AG08396 (cell line): ENCODE measurements around the gene SPEN.
A peak's percentile ranks its signal among the peaks of the same experiment; 100 is the strongest.
"Not testable (repeated sequence)": the region's sequence is repeated elsewhere in the genome, so short reads cannot be mapped to it uniquely, and the experiment has no call there.

Experiments
- DNase-seq: peaks from one replicate; pipeline ENCODE4 v3.0.0; 2012; ENCODE audit warnings: low spot score, mixed read lengths

The SPEN gene, protein sequence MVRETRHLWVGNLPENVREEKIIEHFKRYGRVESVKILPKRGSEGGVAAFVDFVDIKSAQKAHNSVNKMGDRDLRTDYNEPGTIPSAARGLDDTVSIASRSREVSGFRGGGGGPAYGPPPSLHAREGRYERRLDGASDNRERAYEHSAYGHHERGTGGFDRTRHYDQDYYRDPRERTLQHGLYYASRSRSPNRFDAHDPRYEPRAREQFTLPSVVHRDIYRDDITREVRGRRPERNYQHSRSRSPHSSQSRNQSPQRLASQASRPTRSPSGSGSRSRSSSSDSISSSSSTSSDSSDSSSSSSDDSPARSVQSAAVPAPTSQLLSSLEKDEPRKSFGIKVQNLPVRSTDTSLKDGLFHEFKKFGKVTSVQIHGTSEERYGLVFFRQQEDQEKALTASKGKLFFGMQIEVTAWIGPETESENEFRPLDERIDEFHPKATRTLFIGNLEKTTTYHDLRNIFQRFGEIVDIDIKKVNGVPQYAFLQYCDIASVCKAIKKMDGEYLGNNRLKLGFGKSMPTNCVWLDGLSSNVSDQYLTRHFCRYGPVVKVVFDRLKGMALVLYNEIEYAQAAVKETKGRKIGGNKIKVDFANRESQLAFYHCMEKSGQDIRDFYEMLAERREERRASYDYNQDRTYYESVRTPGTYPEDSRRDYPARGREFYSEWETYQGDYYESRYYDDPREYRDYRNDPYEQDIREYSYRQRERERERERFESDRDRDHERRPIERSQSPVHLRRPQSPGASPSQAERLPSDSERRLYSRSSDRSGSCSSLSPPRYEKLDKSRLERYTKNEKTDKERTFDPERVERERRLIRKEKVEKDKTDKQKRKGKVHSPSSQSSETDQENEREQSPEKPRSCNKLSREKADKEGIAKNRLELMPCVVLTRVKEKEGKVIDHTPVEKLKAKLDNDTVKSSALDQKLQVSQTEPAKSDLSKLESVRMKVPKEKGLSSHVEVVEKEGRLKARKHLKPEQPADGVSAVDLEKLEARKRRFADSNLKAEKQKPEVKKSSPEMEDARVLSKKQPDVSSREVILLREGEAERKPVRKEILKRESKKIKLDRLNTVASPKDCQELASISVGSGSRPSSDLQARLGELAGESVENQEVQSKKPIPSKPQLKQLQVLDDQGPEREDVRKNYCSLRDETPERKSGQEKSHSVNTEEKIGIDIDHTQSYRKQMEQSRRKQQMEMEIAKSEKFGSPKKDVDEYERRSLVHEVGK (N-terminal part only)

DNA sequence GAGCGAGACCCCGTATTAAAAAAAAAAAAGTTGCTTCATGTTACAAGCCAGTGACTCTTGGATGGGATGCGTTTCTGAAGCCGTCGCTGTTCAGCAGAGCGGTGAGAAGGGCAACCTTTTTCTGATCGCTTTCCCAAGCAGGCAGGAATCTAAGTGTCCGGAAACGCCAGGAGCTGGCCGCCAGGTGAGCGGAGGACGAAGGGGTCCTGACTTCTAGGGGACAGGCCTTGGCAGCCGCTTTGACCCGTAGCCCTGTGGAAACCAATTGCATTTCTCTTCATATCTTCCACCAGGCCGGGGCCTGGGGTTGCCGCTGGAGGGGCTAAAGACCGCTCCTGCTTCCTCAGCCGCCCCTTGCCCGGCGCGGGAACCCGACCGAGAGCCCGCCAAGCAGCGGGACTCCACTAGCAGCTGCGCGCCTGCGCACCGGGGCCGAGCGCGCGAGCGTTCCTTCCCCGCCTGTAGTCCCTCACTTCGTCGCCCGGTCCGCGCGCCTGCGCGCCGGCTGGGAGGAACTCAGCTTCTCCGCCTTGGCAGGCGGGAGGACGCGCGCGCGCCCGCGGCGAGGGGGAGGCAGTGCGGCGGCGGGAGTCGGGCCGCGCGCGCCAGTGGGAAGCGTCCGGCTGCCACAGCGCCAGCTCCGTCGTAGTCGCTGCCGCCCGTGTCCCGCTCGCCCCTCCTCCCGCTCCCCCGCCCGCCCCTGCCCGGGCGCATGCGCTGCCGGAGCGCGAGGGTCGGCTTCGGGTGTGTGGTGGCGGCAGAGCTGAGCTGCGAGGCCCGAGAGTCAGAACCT lies at the start of gene SPEN:
TSS of gene SPEN (plus strand) at position 608 of the 793 bp plus-strand sequence. CDS start 361 bp downstream, outside the sequence.
- DNase-seq, result peak; percentile 98

DNA sequence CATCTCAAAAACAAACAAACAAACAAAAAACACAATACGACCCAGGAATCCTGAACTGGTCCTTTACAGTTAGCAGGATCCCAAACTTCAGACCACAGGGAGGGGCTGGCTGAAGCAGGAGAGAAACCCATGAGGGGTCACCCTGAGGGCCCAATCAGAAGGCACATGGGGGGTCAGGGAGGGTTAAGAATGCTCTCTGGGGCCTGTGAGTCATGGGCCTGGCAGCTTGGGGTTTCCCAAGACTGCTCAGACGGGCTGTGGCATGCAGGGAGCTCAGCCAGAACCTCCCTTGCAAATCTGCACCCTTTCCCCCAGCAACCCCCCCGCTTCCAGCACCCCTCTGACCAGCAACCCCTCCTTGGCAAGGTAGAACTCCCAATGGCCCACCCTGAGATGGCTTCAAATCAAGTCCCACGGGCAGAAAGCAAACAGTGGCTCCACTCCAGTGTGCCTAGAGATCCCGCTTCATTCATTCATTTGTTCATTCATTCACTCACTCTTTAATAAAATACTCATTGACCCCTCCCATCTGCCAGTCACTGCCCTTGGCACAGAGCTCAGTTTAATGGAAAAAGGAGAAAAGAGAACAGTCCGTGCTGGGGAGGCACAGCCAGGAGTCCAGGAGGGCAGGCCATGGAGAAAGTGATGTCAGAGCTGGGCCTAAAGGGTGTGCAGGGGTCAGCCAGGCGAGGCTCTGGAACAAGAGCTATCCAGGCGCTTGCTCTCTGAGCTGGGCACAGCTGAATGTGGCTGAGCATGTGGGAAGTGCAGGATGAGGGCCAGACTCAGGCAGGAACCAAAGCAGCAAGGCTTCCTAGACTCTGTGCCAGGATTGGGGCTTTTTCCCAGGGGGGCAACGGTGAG lies 48.3 kb upstream of the SPEN start:
- DNase-seq, result peak; percentile 94

DNA sequence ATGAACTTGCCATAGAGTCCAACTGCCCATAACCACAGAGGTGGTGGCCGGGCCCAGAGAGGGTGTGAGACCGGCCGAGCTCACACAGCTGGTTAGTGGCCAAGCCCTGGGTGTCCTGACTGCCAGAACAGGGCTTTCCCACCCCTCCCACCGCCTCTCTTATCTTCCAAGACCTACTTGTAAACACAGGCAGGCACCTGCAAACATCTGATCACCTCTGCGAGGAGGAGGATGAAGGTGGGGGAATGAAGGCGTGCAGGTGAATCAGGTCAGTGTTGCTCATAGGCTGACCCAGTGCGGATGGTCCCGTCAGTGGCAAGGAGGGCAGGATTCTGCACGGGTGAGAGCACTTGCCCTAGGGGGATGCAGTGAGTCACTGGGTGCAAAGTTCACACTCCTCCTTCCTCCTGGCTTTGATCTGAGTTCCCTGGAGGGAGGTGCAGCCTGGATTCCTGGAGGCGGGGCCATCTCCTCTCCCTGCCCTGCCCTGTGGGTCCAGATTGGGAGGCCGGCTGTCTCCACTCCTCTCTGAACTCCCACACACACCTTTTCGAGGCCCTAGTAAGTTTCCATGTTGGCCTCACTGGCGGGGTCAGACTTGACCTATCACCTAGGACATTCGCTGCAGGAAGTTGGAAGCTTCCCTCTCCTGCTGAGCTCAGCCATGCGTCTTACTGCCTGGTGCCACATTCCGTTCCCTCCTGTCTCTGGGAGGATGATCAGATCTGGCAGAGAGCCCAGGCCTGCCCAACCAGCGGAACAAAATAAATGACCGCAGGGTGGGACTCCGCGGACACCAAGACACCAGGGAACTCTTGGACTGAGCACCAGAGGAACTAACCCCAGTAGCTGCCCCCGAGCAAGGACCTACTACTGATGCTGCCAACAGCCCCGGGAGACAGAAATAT lies 47.3 kb upstream of the SPEN start:
- no peak for DNase-seq

DNA sequence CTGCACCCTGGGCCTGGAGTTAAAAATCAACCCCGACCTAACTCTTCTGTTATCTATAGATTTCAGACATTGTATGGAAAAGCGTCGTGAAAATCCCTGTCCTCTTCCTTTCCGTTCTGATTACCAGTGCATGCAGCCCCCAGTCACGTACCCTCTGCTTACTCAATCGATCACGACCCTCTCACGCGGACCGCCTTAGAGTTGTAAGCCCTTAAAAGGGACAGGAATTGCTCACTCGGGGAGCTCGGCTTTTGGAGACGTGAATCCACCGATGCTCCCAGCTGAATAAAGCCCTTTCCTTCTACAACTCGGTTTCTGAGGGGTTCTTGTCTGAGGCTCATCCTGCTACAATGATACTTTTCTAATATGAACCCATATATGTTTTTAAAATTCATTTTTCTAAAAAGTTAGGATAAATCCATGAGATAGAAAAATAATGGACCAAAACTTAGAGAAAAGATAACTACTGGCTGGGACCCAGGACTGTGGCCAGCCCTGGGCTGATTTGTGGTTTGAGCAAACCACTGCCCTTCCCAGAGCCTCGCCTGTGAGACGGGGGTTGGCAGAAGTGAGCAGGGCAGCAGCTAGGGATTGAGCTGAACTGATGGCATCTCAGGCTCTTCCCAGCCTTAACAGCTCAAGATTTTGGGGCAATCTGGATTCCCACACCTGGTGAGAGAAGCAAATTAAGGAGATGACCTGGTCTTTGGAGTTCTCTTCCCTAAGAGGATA lies 45.1 kb upstream of the SPEN start:
- DNase-seq, result no peak

DNA sequence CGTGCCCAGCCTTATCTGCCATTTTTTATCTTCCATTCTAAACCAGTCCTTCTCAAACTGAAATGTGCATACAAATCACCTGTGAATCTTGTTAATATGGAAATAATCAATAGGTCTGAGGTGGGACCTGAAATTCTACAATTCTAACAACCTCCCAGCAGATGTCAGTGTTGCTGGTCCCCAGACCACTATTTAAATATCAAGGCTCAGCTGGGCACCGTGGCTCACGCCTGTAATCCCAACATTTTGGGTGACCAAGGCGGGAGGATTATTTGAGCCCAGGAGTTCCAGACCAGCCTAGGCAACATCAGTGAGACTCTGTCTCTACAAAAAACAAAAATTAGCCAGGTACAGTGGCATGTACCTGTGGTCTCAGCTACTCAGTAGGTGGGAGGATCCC lies 44.1 kb upstream of the SPEN start:
- no peak for DNase-seq

DNA sequence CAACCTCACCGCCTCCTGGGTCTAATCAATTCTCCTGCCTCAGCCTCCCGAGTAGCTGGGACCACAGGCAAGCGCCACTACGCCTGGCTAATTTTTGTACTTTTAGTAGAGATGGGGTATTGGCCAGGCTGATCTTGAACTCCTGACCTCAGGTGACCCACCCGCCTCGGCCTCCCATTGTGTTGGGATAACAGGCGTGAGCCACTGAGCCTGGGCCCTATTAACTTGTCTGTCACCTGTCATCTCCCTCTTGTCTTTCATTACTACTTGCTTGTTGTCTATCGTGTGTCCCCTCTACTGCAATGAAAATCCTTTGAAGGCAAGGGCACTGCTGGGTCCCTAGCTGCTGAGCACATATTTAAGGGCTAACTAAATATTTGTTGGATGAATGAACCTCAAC lies 43.4 kb upstream of the SPEN start:
- no peak for DNase-seq

DNA sequence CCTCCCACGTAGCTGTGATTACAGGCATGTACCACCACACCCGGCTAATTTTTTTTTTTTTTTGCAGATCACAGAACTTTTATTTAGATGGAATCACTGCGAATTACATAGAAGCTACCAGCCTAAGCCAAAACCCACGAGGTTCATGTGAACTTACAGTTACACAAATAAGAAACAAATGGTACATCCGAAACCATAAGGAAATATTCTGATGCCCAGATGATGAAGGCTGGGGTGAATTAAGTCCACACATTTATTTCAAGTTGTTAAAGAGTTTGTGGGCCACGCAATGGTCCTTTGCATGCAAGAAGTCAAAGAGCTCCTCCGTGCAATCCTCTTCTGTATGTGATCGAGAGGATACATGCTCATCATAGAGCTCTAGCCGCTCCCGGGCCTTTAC lies 40.4 kb upstream of the SPEN start:
- DNase-seq, result no peak

DNA sequence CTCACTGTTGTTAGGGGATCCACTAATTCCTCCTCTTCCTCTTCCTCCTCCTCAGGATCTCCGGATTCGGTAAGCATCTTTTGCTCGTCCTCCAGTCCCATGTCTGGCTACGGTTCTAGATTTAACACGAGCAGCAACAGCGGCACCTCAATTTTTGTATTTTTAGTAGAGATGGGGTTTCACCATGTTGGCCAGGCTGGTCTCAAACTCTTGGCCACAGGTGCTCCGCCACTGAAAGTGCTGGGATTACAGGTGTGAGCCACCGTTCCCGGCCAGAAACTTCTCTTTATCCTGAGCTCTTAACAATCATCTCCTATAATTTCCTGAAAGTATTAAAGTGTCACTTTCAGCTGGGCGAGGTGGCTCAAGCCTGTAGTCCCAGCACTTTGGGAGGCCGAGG lies 40.0 kb upstream of the SPEN start, which contains the start of gene UQCRHL:
TSS of gene UQCRHL (minus strand) at position 101 of the 400 bp plus-strand sequence. CDS start at position 101, 0 bp downstream.
- not testable (repeated sequence) for DNase-seq

DNA sequence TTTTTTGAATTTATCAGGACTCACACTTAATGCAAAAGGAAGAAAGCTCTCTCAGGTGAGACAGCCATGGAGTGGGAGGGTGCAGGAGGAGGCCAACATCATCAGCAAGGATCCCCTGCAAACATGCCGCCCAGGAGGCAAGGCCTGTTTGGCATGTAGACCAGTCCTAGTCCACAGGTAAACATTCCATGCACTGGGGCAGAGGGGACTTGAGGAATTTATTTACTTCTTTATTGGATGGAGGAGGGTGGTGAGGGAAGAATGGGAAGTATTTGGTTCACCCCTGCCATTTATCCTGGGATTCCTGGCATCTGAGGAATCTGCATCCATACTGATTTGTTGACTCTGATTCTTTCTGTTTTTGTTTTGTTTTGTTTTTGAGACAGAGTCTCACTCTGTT lies 38.6 kb upstream of the SPEN start:
- no peak for DNase-seq

DNA sequence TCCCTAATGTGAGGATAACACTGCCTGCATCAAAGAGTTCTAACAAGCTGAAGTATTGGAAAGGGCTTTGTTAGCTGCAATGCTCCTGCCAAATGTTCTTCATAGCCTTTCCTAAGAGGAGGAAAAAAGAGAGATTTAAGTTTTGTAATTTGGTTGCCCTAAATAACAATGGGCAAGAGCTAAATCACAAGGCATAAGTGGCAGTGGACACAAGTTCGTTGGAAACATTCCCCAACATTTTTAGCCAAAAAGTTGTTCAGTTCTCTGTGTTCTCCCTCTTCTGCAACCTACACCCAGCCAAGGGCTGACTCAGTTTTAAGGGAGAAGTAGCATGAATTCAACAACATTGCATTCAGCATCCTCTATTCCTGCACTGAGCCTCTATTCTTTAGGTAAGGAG lies 37.4 kb upstream of the SPEN start:
- DNase-seq, result no peak

DNA sequence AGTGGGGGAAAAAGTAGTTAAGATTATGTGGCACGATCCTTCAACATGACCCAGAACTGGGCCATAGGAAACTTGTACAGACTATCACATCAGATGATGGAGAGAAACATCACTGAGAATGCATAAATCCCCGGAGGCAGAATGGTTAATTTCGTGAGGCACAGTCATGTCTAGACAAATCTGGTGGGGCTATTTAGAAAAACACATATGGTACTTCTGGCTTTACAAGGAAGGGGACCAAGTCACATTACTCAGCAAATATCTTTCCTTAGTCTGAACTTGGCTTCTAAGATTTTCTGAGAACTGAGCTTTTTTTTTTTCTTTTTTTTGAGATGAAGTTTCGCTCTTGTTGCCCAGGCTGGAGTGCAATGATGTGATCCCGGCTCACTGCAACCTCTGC lies 30.8 kb upstream of the SPEN start:
- DNase-seq, result no peak

DNA sequence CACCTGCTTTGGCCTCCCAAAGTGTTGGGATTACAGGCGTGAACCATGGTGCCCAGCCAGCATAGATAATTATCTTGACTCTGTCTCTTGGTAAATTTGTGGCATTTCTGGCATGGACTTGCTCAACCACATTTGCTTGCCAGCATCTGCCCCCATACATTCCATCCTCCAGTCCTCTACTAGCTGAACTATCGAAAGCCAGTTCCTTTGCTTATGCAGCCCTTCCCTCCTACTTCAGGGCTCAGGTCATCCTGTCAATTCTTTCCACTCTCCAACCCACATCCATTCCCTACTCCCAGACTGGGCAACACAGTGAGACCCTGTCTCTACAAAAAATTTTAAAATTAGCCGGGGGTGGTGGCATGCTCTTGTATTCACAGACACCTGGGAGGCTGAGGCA lies 27.0 kb upstream of the SPEN start:
- no peak for DNase-seq

DNA sequence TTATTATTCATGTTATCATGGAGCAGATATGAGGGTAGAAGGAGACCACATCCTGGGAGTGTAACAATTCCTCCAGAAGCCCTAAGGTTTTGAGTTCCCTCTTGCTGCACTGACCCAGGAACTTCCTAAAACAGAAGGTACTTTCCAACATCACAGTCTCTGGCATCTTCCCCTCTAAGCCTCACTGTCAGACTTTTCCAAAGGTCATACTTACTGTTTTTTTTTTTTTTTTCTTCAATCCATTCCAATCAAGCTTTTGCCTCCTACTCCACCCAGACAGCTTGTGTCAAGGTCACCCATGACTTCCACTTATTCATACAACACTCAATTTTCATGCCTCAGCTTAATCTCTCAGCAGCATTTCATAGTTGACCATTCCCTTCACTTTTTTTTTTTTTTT lies 21.7 kb upstream of the SPEN start:
- DNase-seq, result no peak

DNA sequence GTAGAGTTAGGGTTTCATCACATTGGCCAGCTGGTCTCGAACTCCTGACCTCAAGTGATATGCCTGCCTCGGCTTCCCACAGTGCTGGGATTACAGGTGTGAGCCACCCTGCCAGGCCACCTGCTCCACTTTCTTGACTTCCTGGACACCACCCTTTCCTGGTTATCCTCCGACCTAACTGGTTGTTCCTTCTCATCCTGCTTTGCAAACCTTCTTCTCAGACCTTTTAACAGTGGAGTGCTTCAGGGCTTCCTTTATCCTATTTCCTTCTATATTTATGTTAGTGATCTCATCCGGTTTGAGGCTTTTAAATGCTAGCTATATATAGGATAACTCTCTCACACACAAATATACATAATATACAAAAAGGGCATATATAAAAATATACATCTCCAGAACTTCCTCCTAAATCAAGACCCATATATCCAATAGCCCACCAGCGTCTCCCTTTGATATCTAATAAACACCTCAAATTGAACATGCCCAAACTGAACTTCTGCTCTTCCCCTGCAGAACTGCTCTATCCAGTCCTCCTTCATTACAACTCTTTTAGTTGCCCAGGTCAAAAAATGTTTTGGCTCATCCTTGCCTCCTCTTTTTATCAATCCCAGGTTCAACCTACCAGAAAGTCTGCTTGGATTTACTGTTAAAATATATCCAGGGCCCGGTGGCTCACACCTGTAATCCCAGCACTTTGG lies 20.5 kb upstream of the SPEN start:
- DNase-seq, result no peak

DNA sequence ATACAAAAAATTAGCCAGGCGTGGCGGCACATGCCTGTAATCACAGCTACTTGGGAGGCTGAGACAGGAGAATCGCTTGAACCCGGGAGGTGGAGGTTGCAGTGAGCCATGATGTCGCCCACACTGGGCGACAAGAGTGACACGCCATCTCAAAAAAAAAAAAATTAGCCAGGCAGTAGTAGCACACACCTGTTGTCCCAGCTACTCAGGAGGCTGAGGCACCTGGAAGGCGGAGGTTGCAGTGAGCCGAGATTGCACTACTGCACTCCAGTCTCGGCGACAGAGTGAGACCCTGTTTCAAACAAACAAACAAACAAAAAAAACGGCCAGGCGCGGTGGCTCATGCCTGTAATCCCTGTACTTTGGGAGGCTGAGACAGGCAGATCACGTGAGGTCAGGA lies 19.9 kb upstream of the SPEN start:
- DNase-seq, result not testable (repeated sequence)

DNA sequence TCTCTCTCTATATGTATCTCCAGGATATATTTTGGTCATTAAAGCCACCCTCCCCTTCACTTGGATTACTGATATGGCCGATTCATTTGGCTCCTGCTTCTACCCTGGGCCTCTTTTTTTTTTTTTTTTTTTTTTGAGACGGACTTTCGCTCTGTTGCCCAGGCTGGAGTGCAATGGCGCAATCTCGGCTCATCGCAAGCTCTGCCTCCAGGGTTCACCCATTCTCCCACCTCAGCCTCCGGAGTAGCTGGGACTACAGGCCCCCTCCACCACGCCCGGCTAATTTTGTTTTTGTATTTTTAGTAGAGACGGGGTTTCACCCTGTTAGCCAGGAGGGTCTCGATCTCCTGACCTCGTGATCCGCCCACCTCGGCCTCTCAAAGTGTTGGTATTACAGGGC lies 18.6 kb upstream of the SPEN start:
- not testable (repeated sequence) for DNase-seq

DNA sequence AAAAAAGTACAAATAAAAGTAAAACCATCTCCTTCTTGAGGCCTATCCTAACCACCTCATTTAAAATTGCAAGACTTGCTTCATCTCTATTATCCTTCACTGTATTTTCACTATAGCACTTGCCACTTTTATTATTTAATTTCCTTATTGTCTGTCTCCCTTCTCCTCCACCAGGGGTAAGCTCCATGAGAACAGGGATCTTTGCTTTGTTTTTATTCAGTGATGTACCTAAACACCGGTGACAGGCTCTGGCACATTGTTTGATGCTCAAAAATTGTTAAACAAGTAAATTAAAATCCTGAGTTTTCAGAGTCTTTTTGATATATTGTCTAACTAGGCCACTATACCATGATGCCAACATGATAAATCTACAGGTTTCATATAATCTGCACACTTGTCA lies 17.2 kb upstream of the SPEN start:
- DNase-seq, result no peak

DNA sequence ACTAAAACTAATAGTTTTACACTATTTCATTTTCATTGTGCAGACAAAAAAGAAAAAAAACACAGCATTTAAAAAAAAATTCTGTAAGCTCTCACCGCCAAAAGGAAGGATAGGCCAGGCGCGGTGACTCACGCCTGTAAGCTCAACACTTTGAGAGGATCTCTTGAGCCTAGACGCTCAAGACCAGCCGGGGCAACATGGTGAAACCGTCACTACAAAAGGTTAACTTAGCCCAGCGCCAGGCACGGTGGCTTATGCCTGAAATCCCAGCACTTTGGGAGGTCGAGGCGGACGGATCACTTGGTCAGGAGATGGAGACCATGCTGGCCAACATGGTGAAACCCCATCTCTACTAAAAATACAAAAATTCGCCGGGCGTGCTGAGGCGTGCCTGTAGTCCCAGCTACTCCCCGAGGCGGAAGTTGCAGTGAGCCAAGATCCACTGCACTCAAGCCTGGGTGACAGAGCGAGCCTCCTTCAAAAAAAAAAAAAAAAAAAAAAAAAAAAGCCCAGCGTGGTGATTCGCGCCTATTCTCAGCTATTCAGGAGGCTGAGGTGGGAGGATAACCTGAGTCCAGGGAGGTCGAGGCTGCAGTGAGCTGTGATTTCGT lies 14.3 kb upstream of the SPEN start:
- no peak for DNase-seq
